ENCODE measurements around the gene GPR18.

GPR18 gene

DNA sequence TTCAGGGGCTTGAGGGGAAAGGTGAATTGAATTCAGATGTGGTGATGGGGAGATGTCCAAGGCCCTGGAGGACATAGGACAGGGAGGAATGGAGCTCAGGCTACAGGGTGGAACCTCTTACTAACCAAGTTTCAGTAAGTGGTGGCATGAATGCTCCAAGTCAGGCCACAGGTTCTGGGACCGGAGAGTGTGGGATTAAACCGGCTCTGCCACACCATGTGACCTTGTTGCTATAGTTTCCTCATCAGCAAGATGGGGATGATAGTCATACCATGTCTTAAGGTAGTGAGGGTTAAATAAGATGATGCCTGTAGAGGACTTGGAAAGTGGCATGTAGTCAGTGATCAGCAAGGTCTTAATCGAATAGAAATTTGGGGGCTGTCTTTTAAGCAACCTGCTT, 32.7 kb upstream of the GPR18 start:
- no peak overlapping the region for H3K23ac ChIP-seq (ENCODE audit: low read length in 2 of 2)
- H3K4me2 ChIP-seq (ENCODE audit: low read length, poor library complexity, severe bottlenecking): no peak overlapping the region
- no peak overlapping the region for H3K4me3 ChIP-seq (ENCODE audit: insufficient read depth in 1 of 2, low read depth in 1 of 2, low read length in 2 of 2)
- H3K4me1 ChIP-seq (ENCODE audit: control insufficient read depth, insufficient read depth, low read depth, low read length): no peaks in the 10 kb centered on the region
- no peak overlapping the region for H2AK5ac ChIP-seq (ENCODE audit: low read length, severe bottlenecking)
- H3K27me3 ChIP-seq (ENCODE audit: control insufficient read depth in 1 of 2, insufficient read depth in 1 of 2, low read length in 2 of 2): no peaks in the 10 kb centered on the region
- peaks cover 30% of the 10 kb centered on the region for H3K79me1 ChIP-seq (replicated peaks; ENCODE audit: low read length, poor library complexity, severe bottlenecking)
- H3K14ac ChIP-seq (ENCODE audit: low read length in 2 of 2): no peak overlapping the region
- H3K9me3 ChIP-seq (ENCODE audit: control insufficient read depth, low read length): no peaks in the 10 kb centered on the region
- no peak overlapping the region for H4K91ac ChIP-seq (ENCODE audit: low read length)
- no peak overlapping the region for H3K18ac ChIP-seq (ENCODE audit: low read depth in 1 of 2, low read length in 2 of 2)
- H3K36me3 ChIP-seq (ENCODE audit: control insufficient read depth in 1 of 2, insufficient read depth in 2 of 2, low read depth in 1 of 2, low read length in 2 of 2): peaks cover 0 to 3% of the 10 kb centered on the region in 2 experiments
- 94% methylated on average over 3 of the region's 3 CpGs for WGBS
- H3K27ac ChIP-seq (ENCODE audit: low read length, poor library complexity, severe bottlenecking): no peak overlapping the region
- no peak overlapping the region for H3K4ac ChIP-seq (ENCODE audit: low read depth in 1 of 2, low read length in 2 of 2)
- DNase-seq: no peak
- no peak overlapping the region for H3K9ac ChIP-seq (ENCODE audit: low read length)
- no peak overlapping the region for H2BK5ac ChIP-seq (ENCODE audit: low read depth, low read length, poor library complexity, severe bottlenecking)
- no peak overlapping the region for H2AFZ ChIP-seq (ENCODE audit: low read depth, low read length)
- H2BK12ac ChIP-seq (ENCODE audit: low read length in 2 of 2): no peak overlapping the region
- no peak overlapping the region for H4K8ac ChIP-seq (ENCODE audit: low read length)
- H2BK15ac ChIP-seq (ENCODE audit: low read depth, poor library complexity, severe bottlenecking): no peak overlapping the region
- no peak overlapping the region for H2BK120ac ChIP-seq (ENCODE audit: low read depth, low read length)

DNA sequence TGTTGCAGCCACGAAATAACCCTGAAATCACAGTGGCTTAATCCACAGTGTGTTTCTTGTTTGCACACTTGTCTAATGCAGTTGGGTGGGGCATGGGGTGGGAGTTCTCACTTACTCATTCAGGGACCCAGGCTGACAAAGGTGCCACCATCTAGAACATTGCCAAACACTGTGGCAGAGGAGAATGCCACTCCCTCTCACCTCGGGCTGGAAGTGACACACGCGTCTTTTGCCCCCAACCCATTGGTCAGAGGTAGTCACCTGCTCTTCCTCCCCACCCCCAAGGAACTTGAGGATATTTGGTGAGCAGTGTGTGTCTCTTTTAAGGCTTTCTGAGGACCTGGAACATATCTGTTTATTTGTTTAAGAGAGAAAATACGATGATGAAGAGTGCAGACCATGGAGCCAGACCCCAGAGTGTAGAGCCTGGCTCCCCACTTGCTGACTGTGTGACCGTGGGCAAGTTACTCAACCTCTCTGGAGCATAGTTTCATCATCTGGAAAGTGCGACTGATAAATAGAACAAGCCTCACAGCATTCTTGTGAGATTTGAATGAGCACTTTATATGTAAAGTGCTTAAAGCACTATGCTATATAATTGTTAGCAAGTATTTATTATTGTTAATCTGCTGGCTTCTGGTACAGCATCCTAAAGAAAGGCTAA, 31.6 kb upstream of the GPR18 start:
- no peak overlapping the region for H2BK15ac ChIP-seq (ENCODE audit: low read depth, poor library complexity, severe bottlenecking)
- no peak overlapping the region for H4K8ac ChIP-seq (ENCODE audit: low read length)
- 90% methylated on average over 6 of the region's 7 CpGs for WGBS
- no peaks in the 10 kb centered on the region for H3K9me3 ChIP-seq (ENCODE audit: control insufficient read depth, low read length)
- no peak overlapping the region for H2AFZ ChIP-seq (ENCODE audit: low read depth, low read length)
- no peaks in the 10 kb centered on the region for H3K27me3 ChIP-seq (ENCODE audit: control insufficient read depth in 1 of 2, insufficient read depth in 1 of 2, low read length in 2 of 2)
- peaks cover 0 to 3% of the 10 kb centered on the region in 2 experiments for H3K36me3 ChIP-seq (ENCODE audit: control insufficient read depth in 1 of 2, insufficient read depth in 2 of 2, low read depth in 1 of 2, low read length in 2 of 2)
- H3K4ac ChIP-seq (ENCODE audit: low read depth in 1 of 2, low read length in 2 of 2): no peak overlapping the region
- no peaks in the 10 kb centered on the region for H3K4me1 ChIP-seq (ENCODE audit: control insufficient read depth, insufficient read depth, low read depth, low read length)
- H3K9ac ChIP-seq (ENCODE audit: low read length): no peak overlapping the region
- H3K79me1 ChIP-seq (replicated peaks; ENCODE audit: low read length, poor library complexity, severe bottlenecking): peaks cover 28% of the 10 kb centered on the region
- H3K23ac ChIP-seq (ENCODE audit: low read length in 2 of 2): no peak overlapping the region
- H2BK5ac ChIP-seq (ENCODE audit: low read depth, low read length, poor library complexity, severe bottlenecking): no peak overlapping the region
- no peak overlapping the region for H3K18ac ChIP-seq (ENCODE audit: low read depth in 1 of 2, low read length in 2 of 2)
- no peak for DNase-seq
- H2BK120ac ChIP-seq (ENCODE audit: low read depth, low read length): no peak overlapping the region
- no peak overlapping the region for H3K4me3 ChIP-seq (ENCODE audit: insufficient read depth in 1 of 2, low read depth in 1 of 2, low read length in 2 of 2)
- no peak overlapping the region for H3K27ac ChIP-seq (ENCODE audit: low read length, poor library complexity, severe bottlenecking)
- H2AK5ac ChIP-seq (ENCODE audit: low read length, severe bottlenecking): no peak overlapping the region
- H4K91ac ChIP-seq (ENCODE audit: low read length): no peak overlapping the region
- no peak overlapping the region for H3K4me2 ChIP-seq (ENCODE audit: low read length, poor library complexity, severe bottlenecking)
- no peak overlapping the region for H2BK12ac ChIP-seq (ENCODE audit: low read length in 2 of 2)
- H3K14ac ChIP-seq (ENCODE audit: low read length in 2 of 2): no peak overlapping the region

GRCh38 chr13:99289271-99289670, 31.1 kb upstream of the GPR18 start:
- no peak overlapping the region for H2BK120ac ChIP-seq (ENCODE audit: low read depth, low read length)
- H3K9me3 ChIP-seq (ENCODE audit: control insufficient read depth, low read length): no peaks in the 10 kb centered on the region
- H2AK5ac ChIP-seq (ENCODE audit: low read length, severe bottlenecking): no peak overlapping the region
- no peak overlapping the region for H3K4me3 ChIP-seq (ENCODE audit: insufficient read depth in 1 of 2, low read depth in 1 of 2, low read length in 2 of 2)
- no peak overlapping the region for H2BK12ac ChIP-seq (ENCODE audit: low read length in 2 of 2)
- H3K36me3 ChIP-seq (ENCODE audit: control insufficient read depth in 1 of 2, insufficient read depth in 2 of 2, low read depth in 1 of 2, low read length in 2 of 2): peaks cover 0 to 3% of the 10 kb centered on the region in 2 experiments
- no peak overlapping the region for H4K8ac ChIP-seq (ENCODE audit: low read length)
- H3K4ac ChIP-seq (ENCODE audit: low read depth in 1 of 2, low read length in 2 of 2): no peak overlapping the region
- no peak overlapping the region for H2AFZ ChIP-seq (ENCODE audit: low read depth, low read length)
- H3K79me1 ChIP-seq (replicated peaks; ENCODE audit: low read length, poor library complexity, severe bottlenecking): peaks cover 28% of the 10 kb centered on the region
- H3K27ac ChIP-seq (ENCODE audit: low read length, poor library complexity, severe bottlenecking): no peak overlapping the region
- H3K27me3 ChIP-seq (ENCODE audit: control insufficient read depth in 1 of 2, insufficient read depth in 1 of 2, low read length in 2 of 2): no peaks in the 10 kb centered on the region
- no peaks in the 10 kb centered on the region for H3K4me1 ChIP-seq (ENCODE audit: control insufficient read depth, insufficient read depth, low read depth, low read length)
- no peak overlapping the region for H3K18ac ChIP-seq (ENCODE audit: low read depth in 1 of 2, low read length in 2 of 2)
- H2BK15ac ChIP-seq (ENCODE audit: low read depth, poor library complexity, severe bottlenecking): no peak overlapping the region
- no peak overlapping the region for H2BK5ac ChIP-seq (ENCODE audit: low read depth, low read length, poor library complexity, severe bottlenecking)
- H3K9ac ChIP-seq (ENCODE audit: low read length): no peak overlapping the region
- H3K23ac ChIP-seq (ENCODE audit: low read length in 2 of 2): no peak overlapping the region
- no peak overlapping the region for H3K4me2 ChIP-seq (ENCODE audit: low read length, poor library complexity, severe bottlenecking)
- H3K14ac ChIP-seq (ENCODE audit: low read length in 2 of 2): no peak overlapping the region
- WGBS: 100% methylated on average over 2 of the region's 2 CpGs
- H4K91ac ChIP-seq (ENCODE audit: low read length): no peak overlapping the region
- no peak for DNase-seq

DNA sequence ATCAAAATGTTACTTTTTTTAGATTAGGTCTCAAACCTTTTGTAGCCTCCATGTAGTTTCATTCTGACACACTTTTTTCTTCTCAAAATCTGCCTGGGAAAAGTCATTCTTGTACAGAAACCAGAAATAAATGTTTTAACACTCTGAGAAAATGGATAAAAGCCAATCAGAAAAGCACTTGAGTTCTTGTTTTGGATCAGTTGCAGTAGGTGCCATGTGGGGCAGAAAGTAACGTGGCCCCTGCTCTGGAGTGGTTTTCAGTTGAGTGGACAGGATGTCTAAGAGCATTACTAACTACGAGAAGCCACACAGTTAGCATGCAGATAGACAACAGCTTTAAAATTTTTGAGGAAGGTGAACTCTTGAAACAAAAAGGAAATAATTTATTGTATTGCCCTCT, 29.9 kb upstream of the GPR18 start:
- H3K14ac ChIP-seq (ENCODE audit: low read length in 2 of 2): no peak overlapping the region
- H3K18ac ChIP-seq (ENCODE audit: low read depth in 1 of 2, low read length in 2 of 2): no peak overlapping the region
- H3K9ac ChIP-seq (ENCODE audit: low read length): no peak overlapping the region
- no peak overlapping the region for H4K91ac ChIP-seq (ENCODE audit: low read length)
- no peak overlapping the region for H2BK12ac ChIP-seq (ENCODE audit: low read length in 2 of 2)
- H3K27me3 ChIP-seq (ENCODE audit: control insufficient read depth in 1 of 2, insufficient read depth in 1 of 2, low read length in 2 of 2): no peaks in the 10 kb centered on the region
- no peak overlapping the region for H3K4me2 ChIP-seq (ENCODE audit: low read length, poor library complexity, severe bottlenecking)
- H3K4me3 ChIP-seq (ENCODE audit: insufficient read depth in 1 of 2, low read depth in 1 of 2, low read length in 2 of 2): no peak overlapping the region
- no peak overlapping the region for H2BK5ac ChIP-seq (ENCODE audit: low read depth, low read length, poor library complexity, severe bottlenecking)
- H3K4ac ChIP-seq (ENCODE audit: low read depth in 1 of 2, low read length in 2 of 2): no peak overlapping the region
- H2AK5ac ChIP-seq (ENCODE audit: low read length, severe bottlenecking): no peak overlapping the region
- no peaks in the 10 kb centered on the region for H3K4me1 ChIP-seq (ENCODE audit: control insufficient read depth, insufficient read depth, low read depth, low read length)
- H4K8ac ChIP-seq (ENCODE audit: low read length): no peak overlapping the region
- H3K79me1 ChIP-seq (replicated peaks; ENCODE audit: low read length, poor library complexity, severe bottlenecking): peaks cover 23% of the 10 kb centered on the region
- H3K27ac ChIP-seq (ENCODE audit: low read length, poor library complexity, severe bottlenecking): no peak overlapping the region
- H2BK120ac ChIP-seq (ENCODE audit: low read depth, low read length): no peak overlapping the region
- H3K9me3 ChIP-seq (ENCODE audit: control insufficient read depth, low read length): no peaks in the 10 kb centered on the region
- H2BK15ac ChIP-seq (ENCODE audit: low read depth, poor library complexity, severe bottlenecking): no peak overlapping the region
- no peak for DNase-seq
- H3K23ac ChIP-seq (ENCODE audit: low read length in 2 of 2): no peak overlapping the region
- H3K36me3 ChIP-seq (ENCODE audit: control insufficient read depth in 1 of 2, insufficient read depth in 2 of 2, low read depth in 1 of 2, low read length in 2 of 2): peaks cover 0 to 3% of the 10 kb centered on the region in 2 experiments
- WGBS: 83% methylated on average over 2 of the region's 2 CpGs
- H2AFZ ChIP-seq (ENCODE audit: low read depth, low read length): no peak overlapping the region

Data from mesenchymal stem cell (in vitro differentiated cells and primary cell).